WTC11 (cell line): Measurements from ENCODE around the gene SMYD3.

Experiments
- EMX1 ChIP-seq: fragments of 250-450 bp; sonication (Bioruptor Pico); IDR thresholded peaks from 2 replicates; pipeline ENCODE4 v1.8.0; 2021; ENCODE audit warnings: mild to moderate bottlenecking
- GABPB1 ChIP-seq: sonication (generic); formaldehyde crosslinking; IDR thresholded peaks from 2 replicates; pipeline ENCODE4 v1.8.1; 2023; ENCODE audit warnings: mild to moderate bottlenecking, missing genetic modification reagents
- GTF2I ChIP-seq: fragments of 250-450 bp; sonication (Bioruptor Pico); conservative IDR thresholded peaks from 2 replicates; pipeline ENCODE4 v1.4.0; 2021; ENCODE audit warnings: mild to moderate bottlenecking
- MYBL2 ChIP-seq: sonication (generic); formaldehyde crosslinking; IDR thresholded peaks from 2 replicates; pipeline ENCODE4 v1.8.1; 2023; ENCODE audit warnings: mild to moderate bottlenecking, moderate library complexity, missing genetic modification reagents
- NR3C1 ChIP-seq: sonication (generic); formaldehyde crosslinking; conservative IDR thresholded peaks from 2 replicates; pipeline ENCODE4 v1.8.1; 2023; ENCODE audit warnings: low read depth, mild to moderate bottlenecking, missing genetic modification reagents
- OVOL2 ChIP-seq: fragments of 250-450 bp; sonication (Bioruptor Pico); IDR thresholded peaks from 2 replicates; pipeline ENCODE4 v1.9.0; 2021; ENCODE audit warnings: mild to moderate bottlenecking, borderline replicate concordance
- SMAD3 ChIP-seq: sonication (generic); formaldehyde crosslinking; IDR thresholded peaks from 2 replicates; pipeline ENCODE4 v1.8.0; 2022; ENCODE audit warnings: missing genetic modification reagents, mild to moderate bottlenecking, borderline replicate concordance
- SP1 ChIP-seq: sonication (generic); formaldehyde crosslinking; conservative IDR thresholded peaks from 2 replicates; pipeline ENCODE4 v1.8.1; 2022; ENCODE audit warnings: missing genetic modification reagents
- ZNF121 ChIP-seq: sonication (generic); formaldehyde crosslinking; IDR thresholded peaks from 2 replicates; pipeline ENCODE4 v1.8.0; 2023; ENCODE audit warnings: missing genetic modification reagents
- TF ChIP-seq, protein P1 (sequence below): fragments of 200-600 bp; IDR thresholded peaks from 2 replicates; pipeline ENCODE4 v1.8.0; 2022; ENCODE audit warnings: antibody characterized with exemption
- TF ChIP-seq, protein P2 (sequence below): sonication (generic); formaldehyde crosslinking; IDR thresholded peaks from 2 replicates; pipeline ENCODE4 v1.8.1; 2023; ENCODE audit warnings: mild to moderate bottlenecking, missing genetic modification reagents, moderate library complexity
- TF ChIP-seq, protein P3 (sequence below): sonication (generic); formaldehyde crosslinking; IDR thresholded peaks from 2 replicates; pipeline ENCODE4 v1.8.0; 2022; ENCODE audit warnings: mild to moderate bottlenecking, missing genetic modification reagents

DNA sequence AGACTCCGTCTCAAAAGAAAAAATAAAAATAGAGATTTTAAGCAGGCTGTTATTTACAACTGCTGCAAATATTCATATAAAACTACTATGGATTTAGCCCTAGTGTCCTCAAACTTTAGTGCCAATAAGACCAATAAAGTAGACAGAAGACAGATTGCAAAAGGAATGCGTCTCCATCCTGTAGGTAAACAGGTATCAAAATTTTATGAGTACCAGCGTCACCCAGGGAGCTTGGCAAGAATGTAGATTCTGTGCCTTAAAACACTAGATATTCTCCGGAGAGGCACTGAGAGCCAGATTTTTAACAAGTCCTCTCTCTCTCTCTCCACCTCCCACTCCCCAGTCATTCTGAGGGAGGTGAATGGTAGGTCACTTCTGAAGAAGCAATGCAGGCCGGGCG is 18.4 kb downstream of the SMYD3 start:
- TF ChIP-seq, protein P1, sequence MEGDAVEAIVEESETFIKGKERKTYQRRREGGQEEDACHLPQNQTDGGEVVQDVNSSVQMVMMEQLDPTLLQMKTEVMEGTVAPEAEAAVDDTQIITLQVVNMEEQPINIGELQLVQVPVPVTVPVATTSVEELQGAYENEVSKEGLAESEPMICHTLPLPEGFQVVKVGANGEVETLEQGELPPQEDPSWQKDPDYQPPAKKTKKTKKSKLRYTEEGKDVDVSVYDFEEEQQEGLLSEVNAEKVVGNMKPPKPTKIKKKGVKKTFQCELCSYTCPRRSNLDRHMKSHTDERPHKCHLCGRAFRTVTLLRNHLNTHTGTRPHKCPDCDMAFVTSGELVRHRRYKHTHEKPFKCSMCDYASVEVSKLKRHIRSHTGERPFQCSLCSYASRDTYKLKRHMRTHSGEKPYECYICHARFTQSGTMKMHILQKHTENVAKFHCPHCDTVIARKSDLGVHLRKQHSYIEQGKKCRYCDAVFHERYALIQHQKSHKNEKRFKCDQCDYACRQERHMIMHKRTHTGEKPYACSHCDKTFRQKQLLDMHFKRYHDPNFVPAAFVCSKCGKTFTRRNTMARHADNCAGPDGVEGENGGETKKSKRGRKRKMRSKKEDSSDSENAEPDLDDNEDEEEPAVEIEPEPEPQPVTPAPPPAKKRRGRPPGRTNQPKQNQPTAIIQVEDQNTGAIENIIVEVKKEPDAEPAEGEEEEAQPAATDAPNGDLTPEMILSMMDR = no peak
- TF ChIP-seq SP1 (CRISPR knock-in tag) (no peak), MYBL2 (no peak), SMAD3 (no peak), ZNF121 (CRISPR knock-in tag) (no peak), EMX1 (CRISPR knock-in tag) (no peak), GTF2I (CRISPR knock-in tag) (no peak), OVOL2 (CRISPR knock-in tag) (no peak), GABPB1 (no peak), NR3C1 (CRISPR knock-in tag) (no peak)
- TF ChIP-seq, protein P2, sequence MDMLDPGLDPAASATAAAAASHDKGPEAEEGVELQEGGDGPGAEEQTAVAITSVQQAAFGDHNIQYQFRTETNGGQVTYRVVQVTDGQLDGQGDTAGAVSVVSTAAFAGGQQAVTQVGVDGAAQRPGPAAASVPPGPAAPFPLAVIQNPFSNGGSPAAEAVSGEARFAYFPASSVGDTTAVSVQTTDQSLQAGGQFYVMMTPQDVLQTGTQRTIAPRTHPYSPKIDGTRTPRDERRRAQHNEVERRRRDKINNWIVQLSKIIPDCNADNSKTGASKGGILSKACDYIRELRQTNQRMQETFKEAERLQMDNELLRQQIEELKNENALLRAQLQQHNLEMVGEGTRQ (CRISPR knock-in tag) = no peak
- TF ChIP-seq, protein P3, sequence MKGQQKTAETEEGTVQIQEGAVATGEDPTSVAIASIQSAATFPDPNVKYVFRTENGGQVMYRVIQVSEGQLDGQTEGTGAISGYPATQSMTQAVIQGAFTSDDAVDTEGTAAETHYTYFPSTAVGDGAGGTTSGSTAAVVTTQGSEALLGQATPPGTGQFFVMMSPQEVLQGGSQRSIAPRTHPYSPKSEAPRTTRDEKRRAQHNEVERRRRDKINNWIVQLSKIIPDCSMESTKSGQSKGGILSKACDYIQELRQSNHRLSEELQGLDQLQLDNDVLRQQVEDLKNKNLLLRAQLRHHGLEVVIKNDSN (CRISPR knock-in tag) = no peak
